H9 (cell line): ENCODE results near the gene THTPA. TPM values are rescaled to one million over a fixed set of nuclear protein-coding genes. Genes with fewer than 3 reads are reported as not detected.
A peak's percentile ranks its signal among the peaks of the same experiment; 100 is the strongest.

Experiments used
- DNase-seq: peaks from one replicate; pipeline ENCODE4 v3.0.0-alpha.2; 2017
- H2AFZ ChIP-seq: one replicate; pipeline ENCODE4 v1.6.1; 2013; ENCODE audit warnings: mild to moderate bottlenecking, low read length, control low read depth, moderate library complexity
- H2AK5ac ChIP-seq: 2 replicates; pipeline ENCODE4 v1.6.1; 2013; ENCODE audit warnings: low read length, control low read depth, mixed read lengths; ENCODE audit not compliant: insufficient read length
- H2BK120ac ChIP-seq: one replicate; pipeline ENCODE4 v1.6.1; 2013; ENCODE audit warnings: low read depth, mild to moderate bottlenecking, low read length, control low read depth, inconsistent platforms; ENCODE audit not compliant: poor library complexity, severe bottlenecking
- H2BK12ac ChIP-seq: 2 replicates; pipeline ENCODE4 v1.6.1; 2013; ENCODE audit warnings: low read length, control low read depth, mixed read lengths, low read depth; ENCODE audit not compliant: insufficient read length
- H2BK15ac ChIP-seq: 2 replicates; pipeline ENCODE4 v1.6.1; 2013; ENCODE audit warnings: low read depth, low read length, control low read depth
- H2BK20ac ChIP-seq: one replicate; pipeline ENCODE4 v1.6.1; 2013; ENCODE audit warnings: low read depth, mild to moderate bottlenecking, low read length, control low read depth, inconsistent platforms; ENCODE audit not compliant: poor library complexity, severe bottlenecking
- H2BK5ac ChIP-seq: 2 replicates; pipeline ENCODE4 v1.6.1; 2013; ENCODE audit warnings: low read length, control low read depth, mixed read lengths; ENCODE audit not compliant: insufficient read length
- H3K14ac ChIP-seq: 2 replicates; pipeline ENCODE4 v1.6.1; 2013; ENCODE audit warnings: low read length, control low read depth; ENCODE audit not compliant: insufficient read depth
- H3K18ac ChIP-seq: 2 replicates; pipeline ENCODE4 v1.6.1; 2013; ENCODE audit warnings: low read depth, mild to moderate bottlenecking, mixed read lengths, low read length, control low read depth; ENCODE audit not compliant: insufficient read length
- H3K23ac ChIP-seq: 2 replicates; pipeline ENCODE4 v1.6.1; 2013; ENCODE audit warnings: low read length, control low read depth, mixed read lengths, low read depth; ENCODE audit not compliant: insufficient read length
- H3K23me2 ChIP-seq: 2 replicates; pipeline ENCODE4 v1.6.1; 2013; ENCODE audit warnings: low read depth, mild to moderate bottlenecking, mixed read lengths, low read length, control low read depth; ENCODE audit not compliant: insufficient read length, poor library complexity, severe bottlenecking
- H3K27ac ChIP-seq: 2 replicates; pipeline ENCODE4 v1.5.1; 2013; ENCODE audit warnings: low read length, control low read depth, mixed read lengths, low read depth; ENCODE audit not compliant: insufficient read length
- H3K27me3 ChIP-seq: 2 replicates; pipeline ENCODE4 v1.6.1; 2013; ENCODE audit warnings: low read length, control low read depth, inconsistent platforms; ENCODE audit not compliant: insufficient read depth
- H3K4ac ChIP-seq: 2 replicates; pipeline ENCODE4 v1.6.1; 2013; ENCODE audit warnings: low read depth, mild to moderate bottlenecking, control low read depth, inconsistent platforms, low read length, moderate library complexity
- H3K4me1 ChIP-seq: 2 replicates; pipeline ENCODE4 v1.6.1; 2013; ENCODE audit warnings: low read length, control low read depth, inconsistent platforms; ENCODE audit not compliant: insufficient read depth
- H3K4me2 ChIP-seq: 2 replicates; pipeline ENCODE4 v1.6.1; 2013; ENCODE audit warnings: low read length, control low read depth, mixed read lengths; ENCODE audit not compliant: insufficient read length, insufficient read depth
- H3K56ac ChIP-seq: 2 replicates; pipeline ENCODE4 v1.6.1; 2013; ENCODE audit warnings: low read depth, mild to moderate bottlenecking, mixed read lengths, low read length, control low read depth; ENCODE audit not compliant: insufficient read length
- H3K79me1 ChIP-seq: 2 replicates; pipeline ENCODE4 v1.6.1; 2013; ENCODE audit warnings: low read depth, mild to moderate bottlenecking, moderate library complexity, low read length, control low read depth, inconsistent platforms; ENCODE audit not compliant: insufficient read depth, poor library complexity, severe bottlenecking
- H3K79me2 ChIP-seq: 2 replicates; pipeline ENCODE4 v1.6.1; 2013; ENCODE audit warnings: low read length, control low read depth, inconsistent platforms; ENCODE audit not compliant: insufficient read depth
- H3K9ac ChIP-seq: 2 replicates; pipeline ENCODE4 v1.6.1; 2013; ENCODE audit warnings: low read length, control low read depth, mixed read lengths; ENCODE audit not compliant: insufficient read length; ENCODE audit errors: extremely low read depth
- H3K9me3 ChIP-seq: one replicate; pipeline ENCODE4 v1.6.1; 2013; ENCODE audit warnings: low read depth, low read length, inconsistent platforms; ENCODE audit not compliant: control insufficient read depth
- H3T11ph ChIP-seq: one replicate; pipeline ENCODE4 v1.6.1; 2013; ENCODE audit warnings: mild to moderate bottlenecking, low read length, control low read depth, inconsistent platforms
- H4K20me1 ChIP-seq: one replicate; pipeline ENCODE4 v1.6.1; 2013; ENCODE audit not compliant: control insufficient read depth, insufficient read length, insufficient read depth
- H4K5ac ChIP-seq: 2 replicates; pipeline ENCODE4 v1.6.1; 2013; ENCODE audit warnings: low read depth, mild to moderate bottlenecking, mixed read lengths, low read length, control low read depth; ENCODE audit not compliant: insufficient read length
- H4K8ac ChIP-seq: replicated peaks from 2 replicates; pipeline ENCODE4 v1.6.1; 2013; ENCODE audit warnings: low read length, control low read depth, mixed read lengths, low read depth; ENCODE audit not compliant: insufficient read length
- H4K91ac ChIP-seq: 2 replicates; pipeline ENCODE4 v1.6.1; 2013; ENCODE audit warnings: low read depth, mild to moderate bottlenecking, moderate library complexity, mixed read lengths, low read length, control low read depth; ENCODE audit not compliant: insufficient read length
- H3K27ac Mint-ChIP-seq, 3 experiments: 2 replicates in 2 of 3; 3 replicates in 1 of 3; pipeline ENCODE4 v1.8.0; 2020 to 2021; ENCODE audit warnings: mixed read lengths in 3 of 3, mild to moderate bottlenecking in 1 of 3, moderate library complexity in 1 of 3
- H3K27me3 Mint-ChIP-seq: 2 replicates; pipeline ENCODE4 v1.8.0; 2021; ENCODE audit warnings: low read depth, mild to moderate bottlenecking, moderate library complexity, mixed read lengths
- H3K36me3 Mint-ChIP-seq, 3 experiments: 2 replicates in 2 of 3; 3 replicates in 1 of 3; pipeline ENCODE4 v1.8.0; 2020 to 2021; ENCODE audit warnings: low read depth in 3 of 3, mixed read lengths in 3 of 3; ENCODE audit not compliant: insufficient read depth in 1 of 3
- H3K4me1 Mint-ChIP-seq, 2 experiments: 2 replicates each; pipeline ENCODE4 v1.8.0; 2020; ENCODE audit warnings: mixed read lengths in 2 of 2
- H3K4me3 Mint-ChIP-seq, 2 experiments: 2 replicates in 1 of 2; 3 replicates in 1 of 2; pipeline ENCODE4 v1.8.0; 2020 to 2021; ENCODE audit warnings: mild to moderate bottlenecking in 2 of 2, mixed read lengths in 2 of 2, moderate library complexity in 1 of 2
- H3K9me3 Mint-ChIP-seq, 2 experiments: 2 replicates in 1 of 2; 3 replicates in 1 of 2; pipeline ENCODE4 v1.8.0; 2020; ENCODE audit warnings: mild to moderate bottlenecking in 2 of 2, mixed read lengths in 2 of 2, moderate library complexity in 1 of 2
- CTCF ChIP-seq: fragments of 200-600 bp; sonication (generic); conservative IDR thresholded peaks from 3 replicates; pipeline ENCODE4 v1.8.0; 2021; ENCODE audit warnings: antibody characterized with exemption, mild to moderate bottlenecking
- WGBS: extraction: QIAGEN DNeasy Blood & Tissue Kit; methylation state at CpG from one replicate; pipeline ENCODE4 v1.1.7; 2013; ENCODE audit warnings: missing lambda C conversion rate, low lambda C conversion rate, mixed read lengths; ENCODE audit not compliant: insufficient read length; ENCODE audit errors: extremely low coverage; 5-methylcytosine and 5-hydroxymethylcytosine counted together
- total RNA-seq: library from RNA; stranded (reverse); gene quantifications from 2 replicates; pipeline ENCODE4 v1.2.1, GENCODE V29; 2021

THTPA gene
- total RNA-seq, 1 experiment from 2014 or later, result 15.6 TPM

- H3K27me3 Mint-ChIP-seq, result peaks cover 71% of the 10 kb centered on the region
- H3K18ac ChIP-seq, result no peak overlapping the region
- H2AFZ ChIP-seq, result no peak overlapping the region
- no peaks in the 10 kb centered on the region for H3K9me3 ChIP-seq
- H2BK20ac ChIP-seq, result no peak overlapping the region
- no peak overlapping the region for H3K9ac ChIP-seq
- no peak overlapping the region for H3K27ac ChIP-seq
- no peaks in the 10 kb centered on the region for H3K79me2 ChIP-seq
- no peak overlapping the region for H2BK5ac ChIP-seq
- peaks cover 3% of the 10 kb centered on the region; the same call in 1 of the 2 replicates for H3K4me1 ChIP-seq
- no peak overlapping the region for H3T11ph ChIP-seq
- no peak overlapping the region for H2BK120ac ChIP-seq
- no peak overlapping the region for H3K56ac ChIP-seq
- no peaks in the 10 kb centered on the region; a peak in 1 of 5 replicates for H3K9me3 Mint-ChIP-seq
- peak overlapping the region in 1 of 3 experiments; percentile 92; a peak in 2 of 7 replicates for H3K27ac Mint-ChIP-seq
- no peak overlapping the region for H2BK12ac ChIP-seq
- H3K14ac ChIP-seq, result no peak overlapping the region
- peak overlapping the region; percentile 88 for H3K4me2 ChIP-seq
- H3K4ac ChIP-seq, result no peak overlapping the region
- no peak overlapping the region for H2BK15ac ChIP-seq
- peaks cover 33% of the 10 kb centered on the region for H3K23me2 ChIP-seq
- H3K23ac ChIP-seq, result no peak overlapping the region
- peaks cover 5% of the 10 kb centered on the region for H4K20me1 ChIP-seq
- H2AK5ac ChIP-seq, result no peak overlapping the region
- no peak for TF ChIP-seq CTCF
- H3K4me1 Mint-ChIP-seq, result peaks cover 20 to 39% of the 10 kb centered on the region in 2 experiments
- H4K5ac ChIP-seq, result no peak overlapping the region
- DNase-seq, result peak; percentile 66
- H3K79me1 ChIP-seq, result no peaks in the 10 kb centered on the region
- peak overlapping the region; percentile 57 to 93 for H3K4me3 Mint-ChIP-seq
- peaks cover 7% of the 10 kb centered on the region; the same call in 1 of the 2 replicates for H3K27me3 ChIP-seq
- no peak overlapping the region for H4K91ac ChIP-seq
- H3K36me3 Mint-ChIP-seq, result peaks cover 0 to 24% (median 16%) of the 10 kb centered on the region in 3 experiments; a peak in 5 of 7 replicates
- WGBS, result no CpG with 5 or more reads among the region's 24 CpGs
- H4K8ac ChIP-seq, result no peak overlapping the region
These were observed 21.8 kb downstream of the THTPA start for GRCh38 chr14:23577710-23578392.
